Osteocyte (in vitro differentiated cells): ENCODE results near the gene FLNC. TPM values are rescaled to one million over a fixed set of nuclear protein-coding genes. Genes with fewer than 3 reads are reported as not detected.

ENCODE experiments used
- DNase-seq: peaks from one replicate; pipeline ENCODE4 v3.0.0; 2021; ENCODE audit warnings: mixed read lengths; ENCODE audit not compliant: unreplicated experiment; ENCODE audit errors: extremely low spot score
- H3K27ac Mint-ChIP-seq: one replicate; pipeline ENCODE4 v1.8.0; 2021; ENCODE audit warnings: mild to moderate bottlenecking, mixed read lengths; ENCODE audit not compliant: unreplicated experiment
- H3K27me3 Mint-ChIP-seq: one replicate; pipeline ENCODE4 v1.8.0; 2021; ENCODE audit warnings: mixed read lengths; ENCODE audit not compliant: unreplicated experiment
- H3K36me3 Mint-ChIP-seq: one replicate; pipeline ENCODE4 v1.8.0; 2021; ENCODE audit warnings: mixed read lengths; ENCODE audit not compliant: unreplicated experiment
- H3K4me1 Mint-ChIP-seq: one replicate; pipeline ENCODE4 v1.8.0; 2021; ENCODE audit warnings: mixed read lengths; ENCODE audit not compliant: unreplicated experiment
- H3K4me3 Mint-ChIP-seq: one replicate; pipeline ENCODE4 v1.8.0; 2021; ENCODE audit warnings: mild to moderate bottlenecking, moderate library complexity, mixed read lengths; ENCODE audit not compliant: unreplicated experiment
- H3K9me3 Mint-ChIP-seq: one replicate; pipeline ENCODE4 v1.8.0; 2021; ENCODE audit warnings: mixed read lengths; ENCODE audit not compliant: unreplicated experiment
- CTCF ChIP-seq: fragments of 200-600 bp; sonication (generic); IDR thresholded peaks from 2 replicates; pipeline ENCODE4 v1.5.0; 2021; ENCODE audit warnings: antibody characterized with exemption, mild to moderate bottlenecking, moderate library complexity
- total RNA-seq: library from RNA; stranded (reverse); gene quantifications from 2 replicates; pipeline ENCODE4 v1.2.1, GENCODE V29; 2021

The FLNC gene
- total RNA-seq, 1 donor from 2014 or later = 26.9 TPM

- Mint-ChIP-seq H3K9me3 (no peaks in the 10 kb centered on the region), H3K4me1 (no peaks in the 10 kb centered on the region), H3K27me3 (no peaks in the 10 kb centered on the region), H3K36me3 (peaks cover 17% of the 10 kb centered on the region), H3K4me3 (no peak overlapping the region), H3K27ac (no peak overlapping the region)
- no peak for DNase-seq
- TF ChIP-seq CTCF = no peak
These were observed 18.3 kb downstream of the FLNC start for GRCh38 chr7:128848289-128849155.

- peaks cover 17% of the 10 kb centered on the region for H3K36me3 Mint-ChIP-seq
These were observed 18.9 kb downstream of the FLNC start for GRCh38 chr7:128849156-128849515.

GRCh38 chr7:128849804-128850490, 19.7 kb downstream of the FLNC start:
- Mint-ChIP-seq H3K27me3 (no peaks in the 10 kb centered on the region), H3K36me3 (peaks cover 16% of the 10 kb centered on the region), H3K4me3 (no peak overlapping the region), H3K4me1 (no peaks in the 10 kb centered on the region), H3K9me3 (no peaks in the 10 kb centered on the region), H3K27ac (no peak overlapping the region)
- no peak for TF ChIP-seq CTCF
- no peak for DNase-seq

More at GRCh38 chr7:128849156-128849515, 18.9 kb downstream of the FLNC start:
- Mint-ChIP-seq H3K27me3 (no peaks in the 10 kb centered on the region), H3K27ac (no peak overlapping the region), H3K9me3 (no peaks in the 10 kb centered on the region), H3K4me3 (no peak overlapping the region), H3K4me1 (no peaks in the 10 kb centered on the region)
- no peak for TF ChIP-seq CTCF
- no peak for DNase-seq

GRCh38 chr7:128852537-128853254, 22.5 kb downstream of the FLNC start:
- Mint-ChIP-seq H3K27ac (no peak overlapping the region), H3K4me1 (no peaks in the 10 kb centered on the region), H3K27me3 (no peaks in the 10 kb centered on the region), H3K36me3 (peaks cover 16% of the 10 kb centered on the region), H3K4me3 (no peak overlapping the region), H3K9me3 (no peaks in the 10 kb centered on the region)
- TF ChIP-seq CTCF = no peak
- DNase-seq = no peak

GRCh38 chr7:128853799-128854198, 23.6 kb downstream of the FLNC start:
- H3K4me3 Mint-ChIP-seq = no peak overlapping the region
- DNase-seq = no peak
- no peak for TF ChIP-seq CTCF
- peaks cover 5% of the 10 kb centered on the region for H3K4me1 Mint-ChIP-seq
- H3K9me3 Mint-ChIP-seq = no peaks in the 10 kb centered on the region
- no peaks in the 10 kb centered on the region for H3K27me3 Mint-ChIP-seq
- H3K36me3 Mint-ChIP-seq = peaks cover 12% of the 10 kb centered on the region
- no peak overlapping the region for H3K27ac Mint-ChIP-seq
